ENCODE data around the gene ST3GAL4. TPM values are rescaled to one million over a fixed set of nuclear protein-coding genes. Genes with fewer than 3 reads are reported as not detected.

ST3GAL4 gene
- polyA plus RNA-seq, 1 of the 3 experiments (the other 2 are of a cell fraction): 32.0 TPM

DNA sequence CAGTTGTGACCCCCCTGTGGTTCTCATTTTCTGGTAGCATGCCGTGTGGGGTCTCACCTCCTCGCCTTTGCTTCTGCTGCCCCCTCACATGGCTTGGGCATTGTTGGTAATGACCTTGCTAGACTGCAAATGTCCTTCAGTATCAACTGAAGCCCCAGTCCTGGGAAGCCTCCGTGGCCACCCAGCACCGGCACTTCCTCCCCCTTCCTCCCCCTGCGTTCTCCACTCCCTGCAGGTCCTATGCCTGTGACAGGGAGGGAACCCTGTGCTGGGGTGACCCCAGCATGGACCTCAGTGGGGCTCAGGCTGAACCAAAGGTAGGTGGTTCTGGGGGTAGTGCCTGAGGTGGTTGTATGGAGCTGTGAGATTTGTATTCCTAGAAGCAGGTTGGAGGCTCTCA is 5.9 kb downstream of the ST3GAL4 start:
- ChIA-PET POLR2A (no interaction called here), CTCF (interaction anchor here (0.7 to 1.2 kb wide), 3 partner anchors 50 to 120 kb away, joined by 3 to 7 read pairs (median 3); no protein-coding TSS in a partner anchor)
- Histone ChIP-seq H3K4me3 (ENCODE audit: low read depth in 2 of 2, low read length in 1 of 2) (no peak overlapping the region), H3K4me2 (no peak overlapping the region), H3K36me3 (replicated peaks in 1 of 2; ENCODE audit: control insufficient read depth in 1 of 2, insufficient read depth in 2 of 2, low read length in 1 of 2) (no peaks in the 10 kb centered on the region), H4K20me1 (ENCODE audit: insufficient read depth) (no peaks in the 10 kb centered on the region), H3K4me1 (ENCODE audit: control insufficient read depth in 1 of 2, insufficient read depth in 2 of 2, low read depth in 1 of 2, low read length in 1 of 2) (peaks cover 14 to 43% of the 10 kb centered on the region in 2 experiments; a peak in 2 of 4 replicates), H3K27ac (ENCODE audit: low read depth in 2 of 2, low read length in 1 of 2) (no peak overlapping the region), H2AFZ (ENCODE audit: low read depth) (no peak overlapping the region), H3F3A (replicated peaks; ENCODE audit: insufficient read depth) (no peaks in the 10 kb centered on the region), H3K79me2 (ENCODE audit: insufficient read depth) (peaks cover 44% of the 10 kb centered on the region), H3K9me2 (no peaks in the 10 kb centered on the region), H3K9me3 (no peaks in the 10 kb centered on the region), H3K9ac (no peak overlapping the region), H3K27me3 (ENCODE audit: insufficient read depth) (no peaks in the 10 kb centered on the region)
- TF ChIP-seq YY1 (IDR thresholded peaks at IDR 0.05; ENCODE audit: low read depth) (no peak), USF2 (IDR thresholded peaks at IDR 0.05; ENCODE audit: borderline replicate concordance, low read depth, low read length) (no peak), ELF1 (IDR thresholded peaks at IDR 0.05) (no peak), FOXJ3 (CRISPR knock-in tag; IDR thresholded peaks at IDR 0.05) (no peak), RAD21 (IDR thresholded peaks at IDR 0.05; ENCODE audit: low read length) (no peak), CTCF (IDR thresholded peaks at IDR 0.05) (no peak), RXRA (IDR thresholded peaks at IDR 0.05; ENCODE audit: borderline replicate concordance, low read depth) (no peak), TEAD4 (IDR thresholded peaks at IDR 0.05; ENCODE audit: borderline replicate concordance, insufficient read depth) (no peak), NRF1 (IDR thresholded peaks at IDR 0.05; ENCODE audit: low read depth, low read length) (no peak), EZH2phosphoT487 (IDR thresholded peaks at IDR 0.05; ENCODE audit: borderline replicate concordance, low read depth) (no peak), RCOR1 (IDR thresholded peaks at IDR 0.05; ENCODE audit: low read length) (no peak), FOSL2 (IDR thresholded peaks at IDR 0.05; ENCODE audit: borderline replicate concordance, low read depth) (no peak), POLR2AphosphoS5 (IDR thresholded peaks at IDR 0.05; ENCODE audit: low read depth, low read length) (no peak)
- TF ChIP-seq, protein P1, sequence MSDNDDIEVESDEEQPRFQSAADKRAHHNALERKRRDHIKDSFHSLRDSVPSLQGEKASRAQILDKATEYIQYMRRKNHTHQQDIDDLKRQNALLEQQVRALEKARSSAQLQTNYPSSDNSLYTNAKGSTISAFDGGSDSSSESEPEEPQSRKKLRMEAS (IDR thresholded peaks at IDR 0.05; ENCODE audit: low read depth): no peak
- TF ChIP-seq, protein P2, sequence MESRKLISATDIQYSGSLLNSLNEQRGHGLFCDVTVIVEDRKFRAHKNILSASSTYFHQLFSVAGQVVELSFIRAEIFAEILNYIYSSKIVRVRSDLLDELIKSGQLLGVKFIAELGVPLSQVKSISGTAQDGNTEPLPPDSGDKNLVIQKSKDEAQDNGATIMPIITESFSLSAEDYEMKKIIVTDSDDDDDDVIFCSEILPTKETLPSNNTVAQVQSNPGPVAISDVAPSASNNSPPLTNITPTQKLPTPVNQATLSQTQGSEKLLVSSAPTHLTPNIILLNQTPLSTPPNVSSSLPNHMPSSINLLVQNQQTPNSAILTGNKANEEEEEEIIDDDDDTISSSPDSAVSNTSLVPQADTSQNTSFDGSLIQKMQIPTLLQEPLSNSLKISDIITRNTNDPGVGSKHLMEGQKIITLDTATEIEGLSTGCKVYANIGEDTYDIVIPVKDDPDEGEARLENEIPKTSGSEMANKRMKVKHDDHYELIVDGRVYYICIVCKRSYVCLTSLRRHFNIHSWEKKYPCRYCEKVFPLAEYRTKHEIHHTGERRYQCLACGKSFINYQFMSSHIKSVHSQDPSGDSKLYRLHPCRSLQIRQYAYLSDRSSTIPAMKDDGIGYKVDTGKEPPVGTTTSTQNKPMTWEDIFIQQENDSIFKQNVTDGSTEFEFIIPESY (IDR thresholded peaks at IDR 0.05; ENCODE audit: borderline replicate concordance, low read depth): no peak
- TF ChIP-seq, protein P3, sequence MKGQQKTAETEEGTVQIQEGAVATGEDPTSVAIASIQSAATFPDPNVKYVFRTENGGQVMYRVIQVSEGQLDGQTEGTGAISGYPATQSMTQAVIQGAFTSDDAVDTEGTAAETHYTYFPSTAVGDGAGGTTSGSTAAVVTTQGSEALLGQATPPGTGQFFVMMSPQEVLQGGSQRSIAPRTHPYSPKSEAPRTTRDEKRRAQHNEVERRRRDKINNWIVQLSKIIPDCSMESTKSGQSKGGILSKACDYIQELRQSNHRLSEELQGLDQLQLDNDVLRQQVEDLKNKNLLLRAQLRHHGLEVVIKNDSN (IDR thresholded peaks at IDR 0.05; ENCODE audit: borderline replicate concordance, low read depth): no peak
- no peak for DNase-seq
- WGBS (ENCODE audit: low lambda C conversion rate): 97% methylated on average over 4 of the region's 5 CpGs
